Left lung (tissue), 10 donors: ENCODE data around the gene HOXC12. TPM values are rescaled to one million over a fixed set of nuclear protein-coding genes. Genes with fewer than 3 reads are reported as not detected.
A peak's percentile ranks its signal among the peaks of the same experiment; 100 is the strongest.

Experiments
- ATAC-seq: fragments of 200-7000 bp; cut with Tn5 transposase; one replicate; pipeline ENCODE4 v1.9.1; 2020; ENCODE audit warnings: moderate library complexity
- DNase-seq, 4 donors: peaks; one replicate each; pipeline ENCODE4 v3.0.0-alpha.2; 2013 to 2020
- H3K27ac ChIP-seq, 2 donors: fragments of 200-600 bp; sonication (generic) in 1 of 2; one replicate each; pipeline versions ENCODE4 v1.5.0 to v1.8.0; 2020 to 2021
- H3K27me3 ChIP-seq, 2 donors: fragments of 200-600 bp; sonication (generic) in 1 of 2; one replicate each; pipeline versions ENCODE4 v1.5.0 to v1.8.0; 2020 to 2021
- H3K36me3 ChIP-seq, 2 donors: fragments of 200-600 bp; sonication (generic) in 1 of 2; one replicate each; pipeline versions ENCODE4 v1.5.0 to v1.8.0; 2020 to 2021
- H3K4me1 ChIP-seq, 2 donors: fragments of 200-600 bp; one replicate each; pipeline ENCODE4 v1.8.0; 2021
- H3K4me3 ChIP-seq, 2 donors: fragments of 200-600 bp; sonication (generic) in 1 of 2; one replicate each; pipeline versions ENCODE4 v1.5.0 to v1.8.0; 2020 to 2021; ENCODE audit warnings: mild to moderate bottlenecking in 1 of 2
- H3K9me3 ChIP-seq, 2 donors: fragments of 200-600 bp; sonication (generic) in 1 of 2; one replicate each; pipeline versions ENCODE4 v1.5.0 to v1.8.0; 2020 to 2021
- CTCF ChIP-seq, 2 donors: fragments of 200-600 bp; sonication (generic) in 1 of 2; IDR thresholded peaks; one replicate each; pipeline versions ENCODE4 v1.5.0 to v1.8.0; 2021; ENCODE audit warnings: antibody characterized with exemption in 2 of 2
- intact Hi-C, 2 donors: fragments of 100-400 bp; cut with DNase I; formaldehyde crosslinking; loops; one replicate each; pipeline versions ENCODE4 v1.11.2 to v1.14.2; 2022
- polyA plus RNA-seq, 6 donors: library from polyadenylated mRNA; unstranded; fragments of 120-200 nt; gene quantifications; one replicate each; pipeline ENCODE4 v1.2.1, GENCODE V29; 2013; ENCODE audit not compliant: insufficient read length in 6 of 6
- total RNA-seq, 2 donors: library from RNA; stranded (reverse); fragmentation: NEBNext Ultra II Directional; extraction: Animal tissue kit (Norgen Biotek cat#: 25700); gene quantifications; one replicate each; pipeline ENCODE4 v1.2.1, GENCODE V29; 2021
- donor health status: DM: no; HTN: yes; CAD: no.
- donor health status: DM: no; HTN: no; CAD: no.

The HOXC12 gene
- total and polyA plus RNA-seq, 8 donors, result not detected

- Histone ChIP-seq H3K9me3 (no peaks in the 10 kb centered on the region), H3K36me3 (no peaks in the 10 kb centered on the region), H3K4me3 (no peak overlapping the region), H3K27ac (no peak overlapping the region), H3K27me3 (peaks cover 97 to 100% of the 10 kb centered on the region in 2 donors), H3K4me1 (peaks cover 3 to 20% of the 10 kb centered on the region in 2 donors)
- intact Hi-C loops, result no loop called here
- TF ChIP-seq CTCF (IDR thresholded peaks at IDR 0.05), result no peak
- ATAC-seq (no peak), DNase-seq (no peak)
Measured at GRCh38 chr12:53986686-53987483, 32.2 kb downstream of the HOXC12 start.

- Histone ChIP-seq H3K4me1 (peaks cover 3 to 20% of the 10 kb centered on the region in 2 donors), H3K9me3 (no peaks in the 10 kb centered on the region), H3K27ac (no peak overlapping the region), H3K27me3 (peaks cover 97 to 100% of the 10 kb centered on the region in 2 donors), H3K4me3 (no peak overlapping the region), H3K36me3 (no peaks in the 10 kb centered on the region)
- DNase-seq (no peak), ATAC-seq (no peak)
- TF ChIP-seq CTCF (IDR thresholded peaks at IDR 0.05), result no peak
- intact Hi-C loops, result no loop called here
Measured at GRCh38 chr12:53987787-53988230, 33.1 kb downstream of the HOXC12 start.

GRCh38 chr12:53988541-53989226 lies 34.0 kb downstream of the HOXC12 start:
- DNase-seq (no peak), ATAC-seq (no peak)
- no peaks in the 10 kb centered on the region for H3K9me3 ChIP-seq
- no peak overlapping the region for H3K27ac ChIP-seq
- H3K4me3 ChIP-seq, result no peak overlapping the region
- peaks cover 3 to 20% of the 10 kb centered on the region in 2 donors for H3K4me1 ChIP-seq
- H3K36me3 ChIP-seq, result no peaks in the 10 kb centered on the region
- peaks cover 97 to 100% of the 10 kb centered on the region in 2 donors for H3K27me3 ChIP-seq
- no peak for TF ChIP-seq CTCF (IDR thresholded peaks at IDR 0.05)
- intact Hi-C loops, result no loop called here

GRCh38 chr12:53989227-53990113 lies 34.8 kb downstream of the HOXC12 start:
- peaks cover 97 to 100% of the 10 kb centered on the region in 2 donors for H3K27me3 ChIP-seq
- intact Hi-C loops, result no loop called here
- no peak overlapping the region for H3K27ac ChIP-seq
- no peaks in the 10 kb centered on the region for H3K36me3 ChIP-seq
- TF ChIP-seq CTCF (IDR thresholded peaks at IDR 0.05), result peak in 1 of 2 donors; percentile 19
- no peaks in the 10 kb centered on the region for H3K9me3 ChIP-seq
- H3K4me3 ChIP-seq, result no peak overlapping the region
- peak in 1 of 4 donors; percentile 48 for DNase-seq
- ATAC-seq, result no peak
- peaks cover 3 to 26% of the 10 kb centered on the region in 2 donors for H3K4me1 ChIP-seq
